Left colon (tissue), 2 donors: ENCODE results near the gene CDYL. TPM values are rescaled to one million over a fixed set of nuclear protein-coding genes. Genes with fewer than 3 reads are reported as not detected.
A peak's percentile ranks its signal among the peaks of the same experiment; 100 is the strongest.

Experiments
- ATAC-seq: fragments of 200-7000 bp; cut with Tn5 transposase; one replicate; pipeline ENCODE4 v1.9.1; 2020; ENCODE audit warnings: mild to moderate bottlenecking, moderate library complexity
- DNase-seq, 2 donors: peaks; one replicate each; pipeline ENCODE4 v3.0.0-alpha.2; 2020
- intact Hi-C, 2 donors: fragments of 100-400 bp; cut with DNase I in 1 of 2; cut with micrococcal nuclease in 1 of 2; formaldehyde crosslinking; loops; one replicate each; pipeline versions ENCODE4 v1.11.2 to v1.14.0; 2022; cut with DNase I, micrococcal nuclease
- total RNA-seq, 2 donors: library from RNA; stranded (reverse); fragmentation: NEBNext Ultra II Directional; extraction: Animal tissue kit (Norgen Biotek cat#: 25700); gene quantifications; one replicate each; pipeline ENCODE4 v1.2.1, GENCODE V29; 2021
- donor health status: DM: no; HTN: no; CAD: no.
- donor health status: DM: yes; HTN: yes; CAD: no.

The CDYL gene
- total RNA-seq, 2 donors from 2014 or later: 56.7 to 56.8 TPM

GRCh38 chr6:4892785-4893485 lies 116.7 kb downstream of the CDYL start:
- intact Hi-C loops: no loop called here
- DNase-seq (no peak), ATAC-seq (no peak)

GRCh38 chr6:4894049-4894448 lies 117.8 kb downstream of the CDYL start:
- intact Hi-C loops: no loop called here
- DNase-seq (no peak), ATAC-seq (no peak)

GRCh38 chr6:4895971-4896370 lies 119.8 kb downstream of the CDYL start:
- intact Hi-C loops: no loop called here
- ATAC-seq (no peak), DNase-seq (no peak)

- ATAC-seq: no peak
- DNase-seq: no peak
- intact Hi-C loops: no loop called here
Observed at GRCh38 chr6:4896401-4896800, 120.2 kb downstream of the CDYL start.

GRCh38 chr6:4899249-4900034 lies 123.2 kb downstream of the CDYL start:
- intact Hi-C loops: no loop called here
- DNase-seq (no peak), ATAC-seq (no peak)

GRCh38 chr6:4901386-4902061 lies 125.3 kb downstream of the CDYL start:
- intact Hi-C loops: no loop called here
- DNase-seq (no peak), ATAC-seq (no peak)

- DNase-seq: no peak
- intact Hi-C loops: no loop called here
Observed at GRCh38 chr6:4902363-4902762, 126.2 kb downstream of the CDYL start.

GRCh38 chr6:4903121-4903520 lies 126.9 kb downstream of the CDYL start:
- DNase-seq (no peak), ATAC-seq (no peak)
- intact Hi-C loops: no loop called here

More at GRCh38 chr6:4902363-4902762, 126.2 kb downstream of the CDYL start:
- no peak for ATAC-seq

- no peak for ATAC-seq
- intact Hi-C loops: no loop called here
- no peak for DNase-seq
Observed at GRCh38 chr6:4903751-4904370, 127.7 kb downstream of the CDYL start.

- intact Hi-C loops: no loop called here
- ATAC-seq (no peak), DNase-seq (no peak)
Observed at GRCh38 chr6:4904461-4905025, 128.3 kb downstream of the CDYL start.

- no peak for DNase-seq
Observed at GRCh38 chr6:4905826-4906225, 129.6 kb downstream of the CDYL start.

GRCh38 chr6:4906293-4907276 lies 130.4 kb downstream of the CDYL start:
- intact Hi-C loops: no loop called here
- peak; percentile 31 for ATAC-seq
- no peak for DNase-seq

More at GRCh38 chr6:4905826-4906225, 129.6 kb downstream of the CDYL start:
- ATAC-seq: peak; percentile 68
- intact Hi-C loops: no loop called here

- ATAC-seq (no peak), DNase-seq (no peak)
- intact Hi-C loops: no loop called here
Observed at GRCh38 chr6:4907602-4908001, 131.4 kb downstream of the CDYL start.

- no peak for DNase-seq
- intact Hi-C loops: no loop called here
- peak; percentile 44 for ATAC-seq
Observed at GRCh38 chr6:4908062-4908461, 131.9 kb downstream of the CDYL start.

GRCh38 chr6:4909063-4909706 lies 133.0 kb downstream of the CDYL start:
- ATAC-seq: peak; percentile 63
- no peak for DNase-seq

GRCh38 chr6:4910037-4910760 lies 134.0 kb downstream of the CDYL start:
- intact Hi-C loops: no loop called here

More at GRCh38 chr6:4909063-4909706, 133.0 kb downstream of the CDYL start:
- intact Hi-C loops: no loop called here

GRCh38 chr6:4912559-4912958 lies 136.4 kb downstream of the CDYL start:
- ATAC-seq: no peak
- no peak for DNase-seq
- intact Hi-C loops: no loop called here

More at GRCh38 chr6:4910037-4910760, 134.0 kb downstream of the CDYL start:
- ATAC-seq (peak; percentile 55), DNase-seq (no peak)
